ACC112 (cell line): Measurements from ENCODE around the gene FCRL6.

Experiments
- H2AFZ ChIP-seq: fragments of 200-600 bp; sonication (generic); one replicate; pipeline ENCODE4 v1.6.0; 2017; ENCODE audit warnings: antibody characterized with exemption, low read length; ENCODE audit not compliant: unreplicated experiment
- H3K27ac ChIP-seq: fragments of 200-600 bp; sonication (generic); 2 replicates; pipeline ENCODE4 v1.5.1; 2014; ENCODE audit warnings: low read depth, mild to moderate bottlenecking, antibody characterized with exemption, low read length, moderate library complexity
- H3K27me3 ChIP-seq: fragments of 200-600 bp; sonication (generic); 2 replicates; pipeline ENCODE4 v1.6.1; 2014; ENCODE audit warnings: mild to moderate bottlenecking, antibody characterized with exemption, low read length, moderate library complexity, mixed read lengths; ENCODE audit not compliant: insufficient read depth
- H3K36me3 ChIP-seq: fragments of 200-600 bp; sonication (generic); 2 replicates; pipeline ENCODE4 v1.6.1; 2016; ENCODE audit warnings: mild to moderate bottlenecking, antibody characterized with exemption, low read length, moderate library complexity, mixed read lengths; ENCODE audit not compliant: insufficient read depth
- H3K4me1 ChIP-seq: fragments of 200-600 bp; sonication (generic); one replicate; pipeline ENCODE4 v1.6.1; 2016; ENCODE audit warnings: low read length, mixed read lengths; ENCODE audit not compliant: insufficient read depth, unreplicated experiment, control insufficient read depth
- H3K4me3 ChIP-seq: fragments of 200-600 bp; sonication (generic); 2 replicates; pipeline ENCODE4 v1.5.1; 2014; ENCODE audit warnings: mild to moderate bottlenecking, low read depth, low read length
- H3K79me2 ChIP-seq: fragments of 200-600 bp; sonication (generic); one replicate; pipeline ENCODE4 v1.6.0; 2016; ENCODE audit warnings: low read length; ENCODE audit not compliant: control insufficient read depth, unreplicated experiment, insufficient read depth

The FCRL6 gene

GRCh38 chr1:159826441-159827101, 24.4 kb downstream of the FCRL6 start, which contains the start of gene SLAMF8:
TSS of gene SLAMF8 (plus strand) at chr1:159826873. CDS start at chr1:159826899, 26 bp downstream.
- no peak within 1 kb of the TSS for H2AFZ ChIP-seq

GRCh38 chr1:159827102-159827490, 24.9 kb downstream of the FCRL6 start:
- peaks cover 19% of the 10 kb centered on the region for H3K27me3 ChIP-seq
- no peak overlapping the region for H2AFZ ChIP-seq
- no peak overlapping the region for H3K27ac ChIP-seq
- H3K36me3 ChIP-seq, result no peaks in the 10 kb centered on the region
- peaks cover 7% of the 10 kb centered on the region for H3K4me1 ChIP-seq
- no peak overlapping the region for H3K4me3 ChIP-seq
- no peaks in the 10 kb centered on the region for H3K79me2 ChIP-seq

More at GRCh38 chr1:159826441-159827101, 24.4 kb downstream of the FCRL6 start, which contains the start of gene SLAMF8:
- peaks cover 23% of the 10 kb centered on the region for H3K27me3 ChIP-seq
- no peak within 1 kb of the TSS for H3K4me3 ChIP-seq
- H3K36me3 ChIP-seq, result no peaks in the 10 kb centered on the region
- peaks cover 7% of the 10 kb centered on the region for H3K4me1 ChIP-seq
- H3K79me2 ChIP-seq, result no peaks in the 10 kb centered on the region
- no peak within 1 kb of the TSS for H3K27ac ChIP-seq

GRCh38 chr1:159827549-159827948, 25.4 kb downstream of the FCRL6 start:
- no peaks in the 10 kb centered on the region for H3K79me2 ChIP-seq
- no peaks in the 10 kb centered on the region for H3K36me3 ChIP-seq
- H3K4me1 ChIP-seq, result peaks cover 7% of the 10 kb centered on the region
- H2AFZ ChIP-seq, result no peak overlapping the region
- H3K4me3 ChIP-seq, result no peak overlapping the region
- no peak overlapping the region for H3K27ac ChIP-seq
- peaks cover 15% of the 10 kb centered on the region for H3K27me3 ChIP-seq

- peaks cover 10% of the 10 kb centered on the region for H3K27me3 ChIP-seq
- no peak overlapping the region for H3K4me3 ChIP-seq
- no peaks in the 10 kb centered on the region for H3K36me3 ChIP-seq
- no peak overlapping the region for H3K27ac ChIP-seq
- no peak overlapping the region for H2AFZ ChIP-seq
- no peaks in the 10 kb centered on the region for H3K79me2 ChIP-seq
- H3K4me1 ChIP-seq, result peaks cover 7% of the 10 kb centered on the region
These were observed 26.0 kb downstream of the FCRL6 start for GRCh38 chr1:159828176-159828575.

- Histone ChIP-seq H3K36me3 (no peaks in the 10 kb centered on the region), H3K27ac (no peak overlapping the region), H3K79me2 (no peaks in the 10 kb centered on the region), H2AFZ (no peak overlapping the region), H3K27me3 (peaks cover 6% of the 10 kb centered on the region), H3K4me3 (no peak overlapping the region), H3K4me1 (peaks cover 7% of the 10 kb centered on the region)
These were observed 26.6 kb downstream of the FCRL6 start for GRCh38 chr1:159828581-159829272.

- Histone ChIP-seq H3K27ac (no peak overlapping the region), H3K4me3 (no peak overlapping the region), H3K4me1 (peaks cover 7% of the 10 kb centered on the region), H3K27me3 (0 out of 2 replicates have a peak, but pooled peaks cover under 1% of the 10 kb centered on the region), H3K79me2 (no peaks in the 10 kb centered on the region), H2AFZ (no peak overlapping the region), H3K36me3 (no peaks in the 10 kb centered on the region)
These were observed 27.1 kb downstream of the FCRL6 start for GRCh38 chr1:159829273-159829634.

- Histone ChIP-seq H3K4me1 (peaks cover 7% of the 10 kb centered on the region), H3K79me2 (no peaks in the 10 kb centered on the region), H3K27ac (no peak overlapping the region), H2AFZ (no peak overlapping the region), H3K4me3 (no peak overlapping the region), H3K36me3 (no peaks in the 10 kb centered on the region; the same call in 1 of the 2 replicates), H3K27me3 (no peaks in the 10 kb centered on the region)
These were observed 27.8 kb downstream of the FCRL6 start for GRCh38 chr1:159829822-159830465.

- Histone ChIP-seq H2AFZ (no peak overlapping the region), H3K79me2 (no peaks in the 10 kb centered on the region), H3K27me3 (no peaks in the 10 kb centered on the region), H3K36me3 (no peaks in the 10 kb centered on the region; the same call in 1 of the 2 replicates), H3K4me1 (peaks cover 12% of the 10 kb centered on the region), H3K4me3 (no peak overlapping the region), H3K27ac (no peak overlapping the region)
These were observed 28.6 kb downstream of the FCRL6 start for GRCh38 chr1:159830722-159831121.

- Histone ChIP-seq H3K79me2 (no peaks in the 10 kb centered on the region), H3K4me1 (peaks cover 14% of the 10 kb centered on the region), H2AFZ (no peak overlapping the region), H3K27me3 (no peaks in the 10 kb centered on the region), H3K36me3 (no peaks in the 10 kb centered on the region; the same call in 1 of the 2 replicates), H3K4me3 (no peak overlapping the region), H3K27ac (no peak overlapping the region)
These were observed 29.4 kb downstream of the FCRL6 start for GRCh38 chr1:159831412-159832141.

- no peaks in the 10 kb centered on the region; the same call in 1 of the 2 replicates for H3K36me3 ChIP-seq
- no peak overlapping the region for H2AFZ ChIP-seq
- H3K27me3 ChIP-seq, result no peaks in the 10 kb centered on the region
- H3K4me1 ChIP-seq, result peaks cover 19% of the 10 kb centered on the region
- no peaks in the 10 kb centered on the region for H3K79me2 ChIP-seq
- H3K27ac ChIP-seq, result no peak overlapping the region
- no peak overlapping the region for H3K4me3 ChIP-seq
These were observed 30.1 kb downstream of the FCRL6 start for GRCh38 chr1:159832309-159832708.
